GM21576 (cell line): ENCODE results near the gene CAMK4.
"Not testable (repeated sequence)": the region's sequence is repeated elsewhere in the genome, so short reads cannot be mapped to it uniquely, and the experiment has no call there.

Experiments
- ATAC-seq: cut with Tn5 transposase; IDR thresholded peaks from one replicate; pipeline ENCODE4 v1.9.1; 2021; ENCODE audit warnings: mild to moderate bottlenecking, moderate library complexity; ENCODE audit not compliant: unreplicated experiment

The CAMK4 gene

GRCh38 chr5:111301264-111301663 is 77.1 kb downstream of the CAMK4 start:
- no peak for ATAC-seq

GRCh38 chr5:111302043-111302442 is 77.9 kb downstream of the CAMK4 start:
- ATAC-seq = not testable (repeated sequence)

GRCh38 chr5:111308951-111309350 is 84.8 kb downstream of the CAMK4 start:
- ATAC-seq = no peak

- no peak for ATAC-seq
These were observed 85.2 kb downstream of the CAMK4 start for GRCh38 chr5:111309384-111309783.

GRCh38 chr5:111310711-111311620 is 86.8 kb downstream of the CAMK4 start:
- no peak for ATAC-seq

DNA sequence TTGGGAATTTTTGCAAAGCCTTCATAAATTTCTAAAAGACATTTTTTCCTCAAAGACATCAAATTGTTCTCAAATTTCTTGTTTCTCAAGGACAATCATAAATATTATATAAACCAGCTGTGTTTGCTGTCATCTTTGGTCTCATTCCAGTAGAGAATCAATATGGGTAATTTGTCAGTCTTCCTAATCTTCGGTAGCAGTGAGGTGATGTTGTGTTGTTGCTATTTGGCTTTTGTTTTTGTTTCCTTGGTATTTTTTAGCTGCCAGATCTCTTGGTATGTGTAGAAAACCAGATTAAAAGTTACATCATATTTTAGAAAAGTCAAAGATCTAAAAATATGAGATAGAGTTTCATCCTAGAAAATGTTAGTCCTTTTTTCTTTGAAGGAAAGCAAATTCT is 87.5 kb downstream of the CAMK4 start:
- no peak for ATAC-seq

DNA sequence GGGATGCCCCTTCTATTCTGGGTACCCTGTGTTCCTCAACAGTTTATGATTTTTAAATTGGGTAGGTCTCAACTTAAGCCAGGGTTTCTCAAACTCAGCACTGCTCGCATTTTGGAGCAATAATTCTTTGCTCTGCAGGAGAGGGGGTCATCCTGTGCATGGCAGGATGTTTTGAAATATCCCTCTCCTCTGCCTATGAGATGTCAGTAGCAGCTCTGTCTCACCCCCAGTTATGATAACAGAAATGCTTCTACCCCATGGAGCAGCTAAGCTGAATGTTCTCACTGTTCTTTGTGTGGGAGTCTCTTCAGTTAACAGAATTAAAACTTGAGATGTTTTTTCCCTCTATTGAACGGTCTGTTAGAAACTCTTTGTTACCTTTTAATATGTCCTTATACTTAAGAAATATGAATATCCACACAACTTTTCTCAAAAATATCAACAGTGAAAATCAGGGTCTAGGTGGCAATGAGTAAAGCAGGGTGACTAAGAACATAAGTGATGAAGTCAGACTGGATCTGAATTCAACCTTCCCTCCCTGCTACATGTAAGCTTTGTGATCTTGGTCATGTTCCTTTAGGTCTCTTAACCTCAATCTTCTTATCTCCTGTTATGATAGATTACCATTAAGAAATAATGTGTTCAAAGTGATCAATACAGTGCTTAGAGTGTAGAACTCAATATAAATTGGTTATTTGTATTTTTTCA is 89.0 kb downstream of the CAMK4 start:
- no peak for ATAC-seq

DNA sequence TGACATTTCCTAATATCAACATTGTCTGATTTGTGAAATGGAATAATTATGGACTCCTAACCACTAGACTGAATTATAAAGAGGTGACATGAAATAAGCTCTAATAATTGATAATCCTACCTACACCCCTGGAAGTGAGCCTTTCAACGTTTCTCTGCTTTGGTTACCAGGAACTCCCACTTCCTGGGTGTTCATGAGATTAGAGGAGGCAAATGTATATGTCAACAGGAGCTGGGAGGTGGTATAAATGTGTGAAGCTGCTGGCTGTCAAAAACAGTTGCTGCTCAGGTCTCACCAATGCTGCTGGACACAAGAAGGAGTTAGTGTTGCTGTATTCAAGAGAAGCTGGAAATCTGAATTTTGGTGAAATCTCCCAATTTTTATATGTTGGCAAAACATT is 96.8 kb downstream of the CAMK4 start:
- ATAC-seq = no peak

DNA sequence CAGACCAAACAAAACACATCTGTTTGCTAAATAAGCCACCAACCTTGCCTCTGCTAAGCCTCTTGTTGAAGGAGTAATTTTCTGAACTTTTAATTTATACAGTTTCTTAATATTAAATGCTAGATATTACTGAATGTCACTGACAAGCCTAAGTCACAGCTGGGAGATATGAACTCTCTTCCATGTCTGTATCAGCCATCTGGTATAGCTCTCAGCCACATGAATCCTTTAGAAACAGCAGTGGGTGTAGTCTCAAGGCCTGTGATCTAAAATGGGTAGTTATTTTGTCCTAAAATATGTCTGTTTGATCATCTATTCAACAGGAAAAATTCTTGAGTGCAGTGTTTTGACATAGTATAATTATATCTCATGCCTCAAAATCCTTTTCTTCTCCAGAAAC is 97.2 kb downstream of the CAMK4 start:
- no peak for ATAC-seq

GRCh38 chr5:111326551-111326950 is 102.4 kb downstream of the CAMK4 start:
- no peak for ATAC-seq

DNA sequence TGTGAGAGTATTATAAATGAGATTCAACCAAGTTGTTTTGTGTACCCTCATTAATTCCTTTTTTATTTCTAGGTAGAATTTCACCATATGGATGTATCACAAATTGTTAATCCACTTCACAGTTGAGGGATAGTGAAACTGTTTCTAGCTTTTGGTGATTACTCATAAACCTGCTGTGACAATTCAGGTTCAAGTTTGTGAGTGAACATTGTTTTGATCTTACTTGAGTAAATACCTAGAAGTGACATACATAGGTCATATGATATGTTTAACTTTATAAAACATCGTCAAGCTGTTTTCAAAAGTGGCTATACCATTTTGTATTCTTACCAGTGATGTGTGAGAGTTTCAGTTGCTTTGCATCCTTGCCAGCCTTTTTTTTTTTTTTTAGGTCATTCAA is 112.9 kb downstream of the CAMK4 start:
- no peak for ATAC-seq

DNA sequence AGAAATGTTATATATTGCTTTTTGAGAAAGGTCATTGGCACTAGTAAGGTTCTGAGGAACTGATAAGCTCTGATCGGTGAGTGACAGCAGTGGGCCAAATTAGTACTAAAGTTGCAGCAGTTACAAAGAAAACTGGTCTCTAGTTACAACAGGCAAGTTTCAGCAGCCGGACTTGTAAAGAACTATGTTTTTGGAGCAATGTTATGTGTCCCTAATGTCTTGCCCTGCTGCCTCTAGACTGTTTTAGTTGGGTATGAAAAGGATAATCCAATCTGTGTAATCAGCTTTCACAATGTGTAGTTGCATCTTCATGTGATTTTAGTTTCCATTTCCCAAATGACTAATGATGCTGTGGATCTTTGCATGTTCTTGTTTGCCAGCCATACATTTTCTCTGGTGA is 113.5 kb downstream of the CAMK4 start:
- no peak for ATAC-seq

GRCh38 chr5:111345731-111346130 is 121.5 kb downstream of the CAMK4 start:
- ATAC-seq = no peak

DNA sequence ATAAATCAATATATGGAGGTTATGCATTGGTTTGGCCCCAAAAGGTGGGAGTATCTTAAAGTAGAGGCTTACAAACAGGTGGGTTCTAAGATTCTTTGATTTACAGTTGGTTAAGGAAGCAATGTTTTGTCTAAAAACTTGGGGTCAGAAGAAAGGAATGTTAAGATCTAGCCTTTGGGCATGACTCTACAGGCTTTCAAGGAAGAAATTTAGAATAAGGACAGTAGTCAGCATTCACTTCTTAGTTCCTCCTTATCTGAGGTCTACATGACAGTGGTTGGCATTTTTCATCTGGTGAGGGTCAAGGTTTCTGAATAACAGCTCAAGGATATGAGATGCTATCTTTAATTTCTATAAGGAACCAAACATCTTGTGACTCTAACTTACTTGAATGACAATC is 122.8 kb downstream of the CAMK4 start:
- ATAC-seq = no peak

DNA sequence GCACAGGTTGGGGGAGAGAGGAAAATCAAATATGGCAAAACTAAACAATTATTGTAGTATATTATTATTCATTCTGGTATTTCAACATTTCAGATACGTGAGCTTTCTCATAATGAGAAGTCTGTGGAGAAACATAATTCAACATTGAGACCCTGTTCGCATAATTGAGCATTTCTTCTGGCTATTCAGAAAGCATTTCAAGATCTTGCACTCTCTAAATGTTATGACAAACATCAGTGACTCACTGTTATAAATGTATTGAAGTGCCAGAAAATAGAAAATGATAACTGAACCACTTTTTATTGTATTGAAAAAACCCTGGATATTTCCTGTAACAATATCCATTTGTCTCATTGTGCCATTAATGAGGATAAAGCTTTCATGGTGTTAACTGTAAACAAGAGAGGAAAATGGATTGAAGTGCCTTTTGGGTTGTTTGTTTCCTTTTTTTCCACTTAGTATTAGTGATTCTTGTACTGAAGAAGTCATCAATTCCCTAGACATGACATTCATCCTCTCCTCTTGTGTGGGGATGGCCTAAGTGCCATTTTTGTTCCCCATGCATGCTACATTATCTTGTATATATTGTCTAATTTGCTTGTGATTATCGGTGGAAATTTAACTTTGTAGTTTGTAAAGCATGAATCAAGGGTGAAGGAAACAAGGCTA is 124.6 kb downstream of the CAMK4 start:
- no peak for ATAC-seq

DNA sequence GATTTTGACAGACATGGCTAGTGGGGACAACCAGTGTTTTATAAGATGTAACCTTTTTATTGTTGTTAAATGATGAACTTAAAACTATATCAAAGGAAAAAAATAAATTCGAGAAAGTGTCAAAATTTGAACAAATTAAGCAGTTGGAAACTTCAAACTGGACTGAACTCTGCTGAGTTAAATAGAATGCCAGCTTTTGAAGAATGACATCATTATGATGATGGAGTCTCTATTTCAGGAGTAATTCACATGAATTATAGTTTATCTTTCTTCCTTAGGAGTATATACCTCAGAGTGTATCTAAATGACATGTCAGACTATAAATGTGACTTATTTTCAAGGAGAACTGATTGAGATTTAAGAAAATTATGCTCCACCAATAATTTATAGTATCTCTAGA is 125.2 kb downstream of the CAMK4 start:
- ATAC-seq = no peak

DNA sequence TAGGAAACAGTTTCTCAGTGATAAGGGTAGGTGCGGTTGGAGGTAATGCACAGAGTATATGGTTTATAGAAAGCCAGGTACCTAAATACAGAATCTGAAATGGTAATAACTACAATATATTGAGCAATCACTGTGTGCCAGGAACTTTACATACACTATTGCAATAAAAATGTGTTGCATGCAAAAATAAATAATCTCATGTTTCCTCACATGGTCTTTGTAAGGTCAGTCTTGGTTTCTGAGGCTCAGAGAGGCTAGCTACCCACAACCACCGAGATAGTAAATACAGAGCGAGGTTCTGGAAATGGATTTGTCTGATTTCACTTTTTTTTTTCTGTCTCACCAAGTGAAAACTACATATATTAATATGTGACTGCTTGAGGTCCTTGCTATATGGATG is 128.9 kb downstream of the CAMK4 start:
- no peak for ATAC-seq

- not testable (repeated sequence) for ATAC-seq
These were observed 134.5 kb downstream of the CAMK4 start for GRCh38 chr5:111358726-111359125.

- no peak for ATAC-seq
These were observed 136.0 kb downstream of the CAMK4 start for GRCh38 chr5:111360173-111360572.

DNA sequence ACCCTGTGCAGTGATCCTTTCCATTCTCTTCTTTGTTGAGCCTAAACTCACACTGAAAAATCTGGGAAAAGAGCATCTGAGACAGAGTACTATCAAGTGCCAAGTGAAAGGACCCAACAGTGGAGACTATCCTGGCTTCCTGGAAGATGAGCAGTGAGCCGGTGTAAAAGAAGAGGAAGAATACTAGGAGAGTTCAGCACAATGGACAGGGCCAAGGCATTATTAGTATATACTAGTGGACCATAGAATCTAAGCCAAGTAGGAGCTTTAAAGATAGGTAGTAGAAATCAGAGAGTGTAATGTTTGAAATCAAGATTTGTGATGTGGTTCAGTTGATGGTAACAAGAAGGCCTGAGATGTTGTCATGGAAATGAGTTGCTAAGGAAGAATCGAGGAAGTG is 140.8 kb downstream of the CAMK4 start:
- ATAC-seq = no peak

GRCh38 chr5:111366388-111366787 is 142.2 kb downstream of the CAMK4 start:
- no peak for ATAC-seq

DNA sequence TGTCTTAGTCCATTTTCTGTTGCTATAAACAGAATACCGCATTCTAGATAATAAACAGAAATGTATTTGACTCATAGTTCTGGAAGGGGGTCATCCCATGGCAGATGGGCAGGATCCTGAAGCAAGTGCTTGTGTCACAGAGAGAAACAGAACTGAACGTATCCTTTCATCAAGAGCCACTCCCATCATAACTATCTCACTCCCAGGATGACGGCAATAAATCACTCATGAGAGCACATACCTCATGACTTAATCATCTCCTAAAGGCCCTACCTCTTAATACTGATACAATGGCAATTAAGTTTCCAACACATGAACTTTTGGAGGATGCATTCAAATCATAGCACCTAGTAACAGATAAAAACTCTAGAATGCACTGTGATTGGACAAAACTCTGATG is 142.9 kb downstream of the CAMK4 start:
- no peak for ATAC-seq
